ENCODE measurements around the gene PNKD. TPM values are rescaled to one million over a fixed set of nuclear protein-coding genes. Genes with fewer than 3 reads are reported as not detected.

PNKD gene
- total and polyA plus RNA-seq, 2 of the 8 experiments (the other 6 are each of a cell fraction or from before 2014, with no cell fraction given) = 43.9 to 65.4 TPM

- TF ChIP-seq USF2 (IDR thresholded peaks at IDR 0.05; ENCODE audit: low read length) = no peak
Observed at GRCh38 chr2:218360453-218360852, 90.1 kb downstream of the PNKD start (continued).
